Astrocyte of the spinal cord (primary cell): Measurements from ENCODE around the gene TRIM3.
A peak's percentile ranks its signal among the peaks of the same experiment; 100 is the strongest.

ENCODE experiments used
- DNase-seq: peaks from one replicate; pipeline ENCODE4 v3.0.0; 2011; ENCODE audit warnings: low read depth, low spot score
- H3K4me3 ChIP-seq: 2 replicates; pipeline ENCODE4 v1.5.1; 2011; ENCODE audit warnings: low read depth, mild to moderate bottlenecking, low read length, moderate library complexity
- in situ Hi-C: cut with HindIII; loops from 2 replicates; pipeline ENCODE4 v1.10.0; 2017; ENCODE audit warnings: low sequenced_read_pairs
- TF ChIP-seq, protein P1 (sequence below): IDR thresholded peaks from 2 replicates; pipeline ENCODE4 v1.5.1; 2012; ENCODE audit warnings: low read depth, mild to moderate bottlenecking, low read length, inconsistent platforms

TRIM3 gene

DNA sequence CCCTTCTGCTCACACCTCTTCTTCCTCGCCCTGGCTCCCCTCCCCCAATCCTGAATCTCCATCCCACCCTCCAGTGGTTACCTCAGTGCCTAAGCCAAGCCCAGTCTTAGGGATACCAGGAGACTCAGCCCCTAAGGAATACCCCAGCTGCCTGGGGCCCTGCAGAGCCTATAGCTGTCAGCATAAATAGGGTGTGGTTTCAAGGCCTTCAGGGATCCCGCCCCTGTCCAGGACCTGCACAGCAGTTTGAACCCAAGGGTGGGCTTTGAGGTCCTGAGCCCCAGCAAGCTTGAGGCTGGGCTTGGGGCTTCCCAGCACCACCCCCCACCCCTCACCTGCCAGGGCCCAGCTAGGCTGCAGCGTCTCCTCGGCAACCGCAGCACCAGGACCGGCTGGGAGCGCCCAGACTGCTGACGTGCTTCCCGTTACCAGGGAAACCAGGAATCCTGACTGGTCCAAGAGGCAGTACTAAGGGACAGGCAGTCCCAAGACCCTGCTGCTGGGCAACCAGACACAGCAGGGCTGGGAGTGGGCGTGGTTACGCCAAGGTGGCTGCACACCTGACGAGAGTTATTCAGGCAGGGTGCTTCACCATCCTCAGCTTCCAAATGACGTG, 68.6 kb downstream of the TRIM3 start:
- no peak overlapping the region for H3K4me3 ChIP-seq
- TF ChIP-seq, protein P1, sequence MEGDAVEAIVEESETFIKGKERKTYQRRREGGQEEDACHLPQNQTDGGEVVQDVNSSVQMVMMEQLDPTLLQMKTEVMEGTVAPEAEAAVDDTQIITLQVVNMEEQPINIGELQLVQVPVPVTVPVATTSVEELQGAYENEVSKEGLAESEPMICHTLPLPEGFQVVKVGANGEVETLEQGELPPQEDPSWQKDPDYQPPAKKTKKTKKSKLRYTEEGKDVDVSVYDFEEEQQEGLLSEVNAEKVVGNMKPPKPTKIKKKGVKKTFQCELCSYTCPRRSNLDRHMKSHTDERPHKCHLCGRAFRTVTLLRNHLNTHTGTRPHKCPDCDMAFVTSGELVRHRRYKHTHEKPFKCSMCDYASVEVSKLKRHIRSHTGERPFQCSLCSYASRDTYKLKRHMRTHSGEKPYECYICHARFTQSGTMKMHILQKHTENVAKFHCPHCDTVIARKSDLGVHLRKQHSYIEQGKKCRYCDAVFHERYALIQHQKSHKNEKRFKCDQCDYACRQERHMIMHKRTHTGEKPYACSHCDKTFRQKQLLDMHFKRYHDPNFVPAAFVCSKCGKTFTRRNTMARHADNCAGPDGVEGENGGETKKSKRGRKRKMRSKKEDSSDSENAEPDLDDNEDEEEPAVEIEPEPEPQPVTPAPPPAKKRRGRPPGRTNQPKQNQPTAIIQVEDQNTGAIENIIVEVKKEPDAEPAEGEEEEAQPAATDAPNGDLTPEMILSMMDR: no peak
- peak; percentile 42 for DNase-seq
- in situ Hi-C loops: no loop called here

DNA sequence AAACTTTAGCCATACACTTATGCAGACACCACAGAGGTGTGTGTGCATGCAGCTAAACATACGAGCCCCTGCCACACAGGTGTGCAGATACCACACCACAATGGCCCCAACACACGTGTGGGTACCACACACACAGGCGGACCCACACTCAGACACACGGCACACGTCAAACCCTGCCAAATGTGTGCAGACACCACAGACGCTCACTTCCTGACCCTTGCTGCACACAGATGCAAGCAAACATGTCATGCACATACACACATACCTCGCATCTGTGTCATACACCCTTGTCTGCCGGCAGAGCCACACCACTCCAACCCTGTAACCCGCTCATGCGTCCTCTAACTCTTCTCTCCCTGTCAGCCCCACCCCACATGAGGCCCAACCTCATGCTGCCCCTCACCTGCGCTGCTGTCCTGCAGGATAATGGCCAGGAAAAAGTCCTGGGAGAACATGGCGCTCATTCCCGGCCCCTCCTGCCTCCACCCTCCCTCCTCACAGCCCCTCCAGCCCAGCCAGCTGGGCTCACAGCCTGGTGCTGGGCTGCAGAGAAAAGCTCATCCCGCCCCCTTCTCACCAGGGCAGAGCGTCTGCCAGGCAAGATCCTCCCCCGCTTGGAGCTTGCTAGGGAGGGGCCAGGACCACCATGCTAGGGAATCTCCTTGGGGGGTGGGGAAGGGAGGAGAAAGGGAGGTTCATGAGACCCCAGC, 69.2 kb downstream of the TRIM3 start:
- in situ Hi-C loops: no loop called here
- H3K4me3 ChIP-seq: no peak overlapping the region
- TF ChIP-seq, protein P1: no peak
- DNase-seq: no peak

DNA sequence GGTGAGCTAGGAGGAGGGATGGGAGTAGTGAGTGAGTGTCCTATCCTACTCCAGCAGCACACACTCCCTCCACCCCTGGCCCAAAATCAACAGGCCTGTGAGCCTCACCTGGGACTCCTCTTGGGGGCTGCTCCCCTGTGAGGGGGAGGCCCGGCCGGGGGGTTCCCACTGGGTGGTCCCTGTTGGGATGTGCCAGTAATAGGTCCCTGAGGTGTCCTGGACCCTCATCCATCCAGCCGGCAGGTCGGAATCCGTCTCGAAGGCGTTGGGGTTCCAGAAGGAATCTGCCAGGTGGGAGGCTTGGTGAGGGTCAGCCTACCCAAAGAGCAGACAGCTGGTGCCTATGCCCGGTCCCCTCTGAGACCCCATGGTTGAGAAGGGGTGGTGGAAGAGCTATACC, 70.2 kb downstream of the TRIM3 start:
- no peak for DNase-seq
- TF ChIP-seq, protein P1: no peak
- H3K4me3 ChIP-seq: no peak overlapping the region
- in situ Hi-C loops: no loop called here

DNA sequence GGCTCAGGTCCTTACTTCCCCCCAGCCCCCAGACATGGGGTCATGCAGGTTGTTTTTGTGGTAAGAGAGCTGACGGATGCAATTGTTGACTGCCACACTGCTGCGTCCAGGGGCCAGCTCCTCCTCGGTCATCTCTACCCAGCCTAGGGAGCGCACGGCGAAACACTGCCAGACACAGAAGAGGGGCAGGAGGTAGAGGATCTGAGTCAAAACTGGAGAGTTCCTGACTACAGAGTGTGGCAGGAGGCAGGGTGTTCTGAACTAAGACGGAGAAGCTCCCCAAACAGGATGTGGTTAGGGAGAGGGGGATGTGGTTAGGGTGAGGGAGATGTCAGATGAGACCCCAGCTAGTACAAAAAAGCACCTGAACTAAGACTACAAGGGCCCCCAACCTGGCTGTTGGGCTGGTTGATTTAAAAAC, 71.2 kb downstream of the TRIM3 start:
- TF ChIP-seq, protein P1: no peak
- in situ Hi-C loops: no loop called here
- DNase-seq: no peak
- H3K4me3 ChIP-seq: no peak overlapping the region

DNA sequence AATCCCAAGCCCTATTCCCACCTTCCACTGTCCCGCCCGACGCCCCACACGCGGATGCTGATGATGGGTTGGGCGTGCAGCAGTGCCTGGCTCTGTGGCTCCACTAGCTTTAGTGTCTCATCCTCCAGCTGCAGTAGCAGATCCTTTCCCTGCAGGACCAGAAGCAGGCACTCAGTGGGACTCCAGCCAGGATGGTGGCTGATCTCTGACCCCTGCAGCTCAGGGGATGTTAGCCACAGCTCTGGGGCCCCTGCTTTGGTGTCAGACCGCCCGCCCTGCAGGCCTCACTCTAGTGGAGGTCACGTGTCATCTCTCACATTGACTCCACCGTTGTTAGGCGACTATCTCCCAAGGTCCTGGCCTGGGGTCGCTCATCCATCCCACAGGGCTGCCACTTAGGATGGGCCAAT, 71.7 kb downstream of the TRIM3 start:
- H3K4me3 ChIP-seq: no peak overlapping the region
- no peak for DNase-seq
- in situ Hi-C loops: no loop called here

DNA sequence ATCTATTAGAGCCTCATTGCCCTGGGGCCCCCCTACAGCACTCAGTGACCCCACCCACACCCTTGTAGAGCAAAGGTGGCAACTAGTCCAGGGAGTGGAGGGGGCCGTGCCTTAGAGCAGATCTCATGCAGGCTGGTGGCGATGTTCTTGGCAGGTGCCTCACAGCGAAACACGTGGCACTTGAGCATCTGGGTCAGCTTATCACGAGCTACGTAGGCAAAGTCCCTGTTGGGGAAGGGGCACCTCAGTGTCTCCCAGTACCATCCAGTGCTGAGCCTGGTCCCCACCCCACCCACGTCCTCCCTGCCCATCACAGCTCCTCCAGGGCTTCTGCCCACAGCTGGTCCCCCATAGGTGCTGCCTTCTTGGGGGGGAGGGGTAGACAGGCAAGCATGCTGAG, 72.3 kb downstream of the TRIM3 start:
- DNase-seq: no peak
- in situ Hi-C loops: no loop called here
- H3K4me3 ChIP-seq: no peak overlapping the region
- TF ChIP-seq, protein P1: no peak

More for the DNA sequence above, 71.7 kb downstream of the TRIM3 start:
- TF ChIP-seq, protein P1: no peak
